CD8-positive, alpha-beta memory T cell (primary cell): ENCODE measurements around the gene ZFC3H1. TPM values are rescaled to one million over a fixed set of nuclear protein-coding genes. Genes with fewer than 3 reads are reported as not detected.
A peak's percentile ranks its signal among the peaks of the same experiment; 100 is the strongest.

ENCODE experiments used
- CTCF ChIA-PET: fragments of 350-600 bp; sonication (Branson Sonifier 250); formaldehyde crosslinking; loops from one replicate; lab custom pipeline; 2021; ENCODE audit warnings: antibody characterized with exemption; lab: Charles Lee
- POLR2A ChIA-PET: fragments of 350-600 bp; sonication (Branson Sonifier 250); formaldehyde crosslinking; loops from one replicate; lab custom pipeline; 2021; ENCODE audit warnings: antibody characterized with exemption; lab: Charles Lee
- DNase-seq, 5 donors: peaks; one replicate each; pipeline versions ENCODE4 v3.0.0 to v3.0.0-alpha.2; 2020 to 2022; ENCODE audit warnings: mixed read lengths in 1 of 5
- H3K27ac ChIP-seq: one replicate; pipeline ENCODE4 v1.7.0; 2013; ENCODE audit warnings: low read depth, mild to moderate bottlenecking, low read length, moderate library complexity
- H3K27me3 ChIP-seq: 2 replicates; pipeline ENCODE4 v1.7.0; 2013; ENCODE audit warnings: low read length, mild to moderate bottlenecking; ENCODE audit not compliant: insufficient read depth, poor library complexity, severe bottlenecking
- H3K36me3 ChIP-seq: 2 replicates; pipeline ENCODE4 v1.7.0; 2013; ENCODE audit warnings: mild to moderate bottlenecking, low read length, moderate library complexity; ENCODE audit not compliant: insufficient read depth
- H3K4me1 ChIP-seq: 2 replicates; pipeline ENCODE4 v1.7.0; 2013; ENCODE audit warnings: mild to moderate bottlenecking, low read length, moderate library complexity; ENCODE audit not compliant: insufficient read depth
- H3K4me3 ChIP-seq: 2 replicates; pipeline ENCODE4 v1.7.0; 2013; ENCODE audit warnings: mild to moderate bottlenecking, low read length
- H3K9me3 ChIP-seq: 2 replicates; pipeline ENCODE4 v1.7.0; 2013; ENCODE audit warnings: mild to moderate bottlenecking, low read length
- H3K27ac Mint-ChIP-seq, 8 donors: one replicate each; pipeline ENCODE4 v1.8.0; 2020 to 2021; ENCODE audit warnings: mixed read lengths in 8 of 8, mild to moderate bottlenecking in 6 of 8, inconsistent platforms in 3 of 8, moderate library complexity in 3 of 8
- H3K27me3 Mint-ChIP-seq, 2 donors: one replicate each; pipeline ENCODE4 v1.8.0; 2020 to 2021; ENCODE audit warnings: mixed read lengths in 2 of 2, mild to moderate bottlenecking in 1 of 2, moderate library complexity in 1 of 2
- H3K36me3 Mint-ChIP-seq, 3 donors: one replicate each; pipeline ENCODE4 v1.8.0; 2020 to 2021; ENCODE audit warnings: mixed read lengths in 3 of 3, inconsistent platforms in 1 of 3, mild to moderate bottlenecking in 1 of 3
- H3K4me1 Mint-ChIP-seq, 3 donors: one replicate each; pipeline ENCODE4 v1.8.0; 2020 to 2021; ENCODE audit warnings: mixed read lengths in 3 of 3, inconsistent platforms in 1 of 3, mild to moderate bottlenecking in 1 of 3
- H3K4me3 Mint-ChIP-seq, 7 donors: one replicate each; pipeline ENCODE4 v1.8.0; 2020 to 2021; ENCODE audit warnings: mixed read lengths in 7 of 7, mild to moderate bottlenecking in 6 of 7, moderate library complexity in 4 of 7, inconsistent platforms in 2 of 7
- H3K9me3 Mint-ChIP-seq, 5 donors: one replicate each; pipeline ENCODE4 v1.8.0; 2020 to 2022; ENCODE audit warnings: mixed read lengths in 5 of 5, mild to moderate bottlenecking in 3 of 5, moderate library complexity in 2 of 5, inconsistent platforms in 1 of 5
- polyA plus RNA-seq: library from polyadenylated mRNA; unstranded; fragments of 300-500 nt; fragmentation: Illumina TruSeq; gene quantifications from one replicate; pipeline ENCODE4 v1.2.3, GENCODE V29; 2021
- total RNA-seq, 2 experiments: library from RNA; stranded (reverse); gene quantifications; one replicate each; pipeline ENCODE4 v1.2.3, GENCODE V29; 2021

ZFC3H1 gene
- total and polyA plus RNA-seq, 3 experiments from 2014 or later = 27.9 to 42.6 (median 37.5) TPM

DNA sequence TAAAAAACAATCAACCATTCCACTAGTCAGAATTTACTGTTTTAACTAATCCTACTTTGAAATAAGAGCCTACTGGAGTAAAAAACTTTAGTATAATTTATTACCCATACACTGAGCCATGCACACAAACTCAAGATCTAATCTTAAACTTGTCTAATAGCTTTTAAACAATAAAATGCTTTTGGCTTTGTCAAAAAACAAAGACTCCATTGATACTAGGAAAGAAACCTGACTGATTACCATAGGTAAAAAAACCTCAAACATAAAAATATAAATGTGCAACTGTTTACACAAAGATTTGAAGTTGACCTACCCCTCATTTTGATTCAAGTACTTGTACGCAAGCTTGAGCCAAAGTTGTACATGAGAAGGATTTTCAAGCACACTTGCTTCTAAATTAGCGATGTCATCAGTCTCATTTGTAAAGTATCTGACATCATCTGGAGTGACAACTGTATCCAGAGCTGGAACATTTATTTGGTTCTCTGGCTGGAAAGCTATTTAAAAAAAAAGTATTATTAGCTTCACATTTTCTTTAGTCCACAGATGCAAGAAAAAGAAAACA is 36.1 kb downstream of the ZFC3H1 start:
- Mint-ChIP-seq H3K9me3 (no peaks in the 10 kb centered on the region), H3K4me1 (peaks cover 10 to 24% (median 21%) of the 10 kb centered on the region in 3 donors), H3K27ac (no peak overlapping the region), H3K4me3 (no peak overlapping the region), H3K36me3 (peaks cover 4 to 92% (median 31%) of the 10 kb centered on the region in 3 donors), H3K27me3 (no peaks in the 10 kb centered on the region)
- Histone ChIP-seq H3K4me3 (no peak overlapping the region), H3K27ac (no peak overlapping the region), H3K36me3 (peaks cover 57% of the 10 kb centered on the region), H3K9me3 (no peaks in the 10 kb centered on the region), H3K27me3 (no peaks in the 10 kb centered on the region), H3K4me1 (peaks cover 11% of the 10 kb centered on the region)
- CTCF ChIA-PET = interaction anchor here (1.2 to 1.5 kb wide), 2 partner anchors 9 to 120 kb away, joined by 6 to 8 read pairs; no protein-coding TSS in a partner anchor
- no peak for DNase-seq
- POLR2A ChIA-PET = no interaction called here

DNA sequence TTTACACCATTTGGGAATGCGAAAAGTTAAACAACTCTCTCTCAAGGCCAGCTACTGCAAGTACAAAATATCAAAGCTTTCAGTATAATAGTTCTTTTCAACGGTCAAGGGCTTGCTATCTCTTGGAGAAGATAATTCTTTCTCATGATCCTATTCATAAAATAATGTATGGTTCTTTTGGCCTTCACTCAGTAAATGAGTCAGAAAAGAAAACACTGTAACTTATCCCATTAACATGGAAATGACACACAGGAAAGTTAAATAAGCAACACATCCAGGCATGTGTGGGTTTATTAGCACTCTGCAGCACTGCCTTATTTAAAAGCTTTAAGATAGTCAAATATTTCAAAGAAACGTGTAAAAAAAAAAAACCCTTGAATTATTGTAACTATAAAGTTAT is 36.9 kb downstream of the ZFC3H1 start:
- Mint-ChIP-seq H3K4me3 (no peak overlapping the region), H3K9me3 (no peaks in the 10 kb centered on the region), H3K27ac (no peak overlapping the region), H3K27me3 (no peaks in the 10 kb centered on the region), H3K36me3 (peaks cover 5 to 92% (median 31%) of the 10 kb centered on the region in 3 donors), H3K4me1 (peaks cover 15 to 25% (median 25%) of the 10 kb centered on the region in 3 donors)
- H3K27me3 ChIP-seq = no peaks in the 10 kb centered on the region
- peaks cover 11% of the 10 kb centered on the region for H3K4me1 ChIP-seq
- DNase-seq = no peak
- H3K9me3 ChIP-seq = no peaks in the 10 kb centered on the region
- no peak overlapping the region for H3K4me3 ChIP-seq
- ChIA-PET CTCF (interaction anchor here (0.7 kb wide), 1 partner anchor 10 kb away, joined by 3 read pairs; no protein-coding TSS in a partner anchor), POLR2A (no interaction called here)
- H3K36me3 ChIP-seq = peaks cover 53% of the 10 kb centered on the region
- H3K27ac ChIP-seq = no peak overlapping the region

- H3K36me3 ChIP-seq = peaks cover 53% of the 10 kb centered on the region
- Mint-ChIP-seq H3K36me3 (peaks cover 10 to 93% (median 35%) of the 10 kb centered on the region in 3 donors), H3K4me1 (peaks cover 16 to 29% (median 29%) of the 10 kb centered on the region in 3 donors), H3K27me3 (no peaks in the 10 kb centered on the region), H3K27ac (peak overlapping the region in 5 of 8 donors; percentile 3 to 76 (median 42)), H3K9me3 (no peaks in the 10 kb centered on the region), H3K4me3 (no peak overlapping the region)
- no peaks in the 10 kb centered on the region for H3K9me3 ChIP-seq
- ChIA-PET POLR2A (no interaction called here), CTCF (interaction anchor here (0.7 kb wide), 1 partner anchor 11 kb away, joined by 3 read pairs; no protein-coding TSS in a partner anchor)
- DNase-seq = no peak
- H3K27ac ChIP-seq = no peak overlapping the region
- H3K4me3 ChIP-seq = no peak overlapping the region
- no peaks in the 10 kb centered on the region for H3K27me3 ChIP-seq
- peaks cover 11% of the 10 kb centered on the region for H3K4me1 ChIP-seq
Observed at GRCh38 chr12:71626098-71626497, 37.5 kb downstream of the ZFC3H1 start.

- Mint-ChIP-seq H3K27ac (peak overlapping the region in 2 of 8 donors; percentile 33 to 44), H3K4me1 (peaks cover 18 to 33% (median 26%) of the 10 kb centered on the region in 3 donors), H3K9me3 (no peaks in the 10 kb centered on the region), H3K27me3 (no peaks in the 10 kb centered on the region), H3K4me3 (no peak overlapping the region), H3K36me3 (peaks cover 10 to 93% (median 36%) of the 10 kb centered on the region in 3 donors)
- ChIA-PET CTCF (no interaction called here), POLR2A (no interaction called here)
- Histone ChIP-seq H3K4me3 (no peak overlapping the region), H3K36me3 (peaks cover 51% of the 10 kb centered on the region), H3K9me3 (no peaks in the 10 kb centered on the region), H3K27ac (no peak overlapping the region), H3K27me3 (no peaks in the 10 kb centered on the region), H3K4me1 (peaks cover 11% of the 10 kb centered on the region)
- no peak for DNase-seq
Observed at GRCh38 chr12:71625476-71625875, 38.2 kb downstream of the ZFC3H1 start.

- Histone ChIP-seq H3K4me1 (peaks cover 13% of the 10 kb centered on the region), H3K27ac (no peak overlapping the region), H3K36me3 (peaks cover 43% of the 10 kb centered on the region), H3K9me3 (no peaks in the 10 kb centered on the region), H3K4me3 (no peak overlapping the region), H3K27me3 (no peaks in the 10 kb centered on the region)
- no peak for DNase-seq
- peaks cover 21 to 28% (median 26%) of the 10 kb centered on the region in 3 donors for H3K4me1 Mint-ChIP-seq
- ChIA-PET POLR2A (no interaction called here), CTCF (no interaction called here)
- H3K27ac Mint-ChIP-seq = peak overlapping the region in 6 of 8 donors; percentile 16 to 79 (median 29)
- no peaks in the 10 kb centered on the region for H3K9me3 Mint-ChIP-seq
- H3K36me3 Mint-ChIP-seq = peaks cover 6 to 95% (median 36%) of the 10 kb centered on the region in 3 donors
- no peak overlapping the region for H3K4me3 Mint-ChIP-seq
- no peaks in the 10 kb centered on the region for H3K27me3 Mint-ChIP-seq
Observed at GRCh38 chr12:71621938-71622337, 41.7 kb downstream of the ZFC3H1 start.

DNA sequence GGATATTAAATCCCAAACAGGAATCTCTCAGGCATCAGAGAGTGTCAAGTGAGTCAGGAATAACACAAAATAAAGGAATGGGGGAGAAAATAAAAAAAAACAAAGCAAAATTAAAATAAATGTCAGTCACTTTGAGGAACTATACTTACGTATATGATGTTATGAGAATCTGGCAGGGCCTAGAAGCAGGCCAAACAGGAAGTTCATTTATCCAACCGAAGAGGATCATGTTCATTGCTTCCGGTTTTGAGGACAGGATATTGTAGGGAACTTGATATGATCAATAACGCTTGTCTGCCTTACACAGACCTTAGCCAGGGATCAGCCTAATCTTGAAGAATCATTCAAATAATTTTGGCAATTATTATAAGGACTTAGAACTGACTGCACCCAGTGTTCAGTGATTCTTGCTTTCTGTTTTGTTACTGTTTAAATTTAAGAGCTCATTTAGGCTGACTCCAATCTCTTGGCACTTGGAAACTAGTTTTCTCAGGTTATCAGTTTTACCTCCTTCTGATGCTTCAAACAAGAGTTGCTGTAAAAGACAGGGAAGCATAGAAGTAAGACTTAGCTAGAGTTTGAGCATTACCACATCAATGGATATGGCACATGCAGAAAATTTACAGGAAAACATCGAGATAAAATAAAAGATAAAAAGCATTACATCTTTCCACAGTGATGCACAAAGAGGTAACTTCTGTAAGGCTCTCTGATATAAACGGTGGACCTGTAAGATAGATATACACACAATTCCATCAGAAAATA is 53.4 kb downstream of the ZFC3H1 start:
- H3K27me3 Mint-ChIP-seq = no peaks in the 10 kb centered on the region
- DNase-seq = peak in 1 of 5 donors; percentile 11
- H3K4me1 Mint-ChIP-seq = peaks cover 4 to 15% (median 12%) of the 10 kb centered on the region in 3 donors
- no peak overlapping the region for H3K4me3 Mint-ChIP-seq
- Histone ChIP-seq H3K9me3 (no peaks in the 10 kb centered on the region), H3K27ac (no peak overlapping the region), H3K27me3 (no peaks in the 10 kb centered on the region), H3K36me3 (peaks cover 25% of the 10 kb centered on the region), H3K4me1 (peaks cover 12% of the 10 kb centered on the region), H3K4me3 (no peak overlapping the region)
- peaks cover 0 to 88% (median 25%) of the 10 kb centered on the region in 3 donors for H3K36me3 Mint-ChIP-seq
- ChIA-PET CTCF (no interaction called here), POLR2A (no interaction called here)
- H3K9me3 Mint-ChIP-seq = no peaks in the 10 kb centered on the region
- H3K27ac Mint-ChIP-seq = peak overlapping the region in 7 of 8 donors; percentile 11 to 72 (median 58)

DNA sequence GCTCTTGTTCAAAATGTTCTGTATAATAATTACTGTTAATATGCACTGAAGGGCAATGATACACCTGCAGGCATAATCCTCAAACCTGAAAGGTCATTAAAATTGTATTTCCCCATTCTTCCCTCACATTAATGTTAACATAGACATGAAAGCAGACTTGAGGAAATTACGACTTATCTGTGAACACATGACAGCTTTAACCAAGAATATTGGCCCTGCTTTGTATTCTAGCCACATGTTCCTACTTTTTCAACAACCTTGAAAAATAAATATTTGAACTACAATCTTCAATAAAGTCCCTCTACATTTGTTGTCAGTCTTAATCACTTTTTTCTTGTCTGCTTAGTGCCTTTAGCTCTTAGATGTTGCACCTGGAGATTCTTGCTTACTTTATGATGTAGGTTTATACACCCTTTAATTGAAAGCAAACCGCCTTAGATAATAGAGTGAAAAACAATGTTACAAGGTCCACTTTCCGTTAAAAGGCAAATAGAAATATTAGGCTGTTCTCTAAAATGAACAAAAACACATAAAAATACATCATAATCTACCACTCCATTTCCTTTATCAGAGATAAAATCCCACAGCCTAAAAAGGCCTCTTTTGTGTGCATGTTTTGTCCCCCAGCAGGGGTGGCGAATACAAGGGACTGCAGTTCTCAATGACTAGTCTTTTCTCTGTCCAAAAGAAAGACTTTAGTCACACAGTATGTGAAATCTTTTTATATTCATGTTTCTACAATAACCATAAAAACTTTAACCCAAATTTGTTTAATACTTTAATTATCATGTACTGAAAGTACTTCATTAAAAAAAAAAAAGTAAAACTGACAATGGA is 55.9 kb downstream of the ZFC3H1 start:
- peaks cover 0 to 66% (median 18%) of the 10 kb centered on the region in 3 donors for H3K36me3 Mint-ChIP-seq
- no peak for DNase-seq
- H3K9me3 Mint-ChIP-seq = no peaks in the 10 kb centered on the region
- Histone ChIP-seq H3K36me3 (peaks cover 20% of the 10 kb centered on the region), H3K27ac (no peak overlapping the region), H3K9me3 (no peaks in the 10 kb centered on the region), H3K4me1 (peaks cover 12% of the 10 kb centered on the region), H3K4me3 (no peak overlapping the region), H3K27me3 (no peaks in the 10 kb centered on the region)
- H3K4me1 Mint-ChIP-seq = peaks cover 4 to 15% (median 7%) of the 10 kb centered on the region in 3 donors
- POLR2A ChIA-PET = no interaction called here
- no peaks in the 10 kb centered on the region for H3K27me3 Mint-ChIP-seq
- no peak overlapping the region for H3K4me3 Mint-ChIP-seq
- CTCF ChIA-PET = no interaction called here
- peak overlapping the region in 3 of 8 donors; percentile 0 to 68 (median 2) for H3K27ac Mint-ChIP-seq
